GM12864 (cell line): Measurements from ENCODE around the gene PVALEF.

ENCODE experiments used
- DNase-seq: peaks from one replicate; pipeline ENCODE4 v3.0.0-alpha.2; 2011; ENCODE audit warnings: low read depth
- H3K4me3 ChIP-seq: 2 replicates; pipeline ENCODE4 v1.5.1; 2011; ENCODE audit warnings: mild to moderate bottlenecking, low read depth, low read length, control low read depth
- CTCF ChIP-seq: IDR thresholded peaks from 2 replicates; pipeline ENCODE4 v1.5.1; 2011; ENCODE audit warnings: low read depth, mild to moderate bottlenecking, moderate library complexity, low read length, control low read depth, inconsistent platforms; ENCODE audit errors: missing control alignments

Gene PVALEF

GRCh38 chr17:81124377-81124776 is 40.9 kb upstream of the PVALEF start:
- no peak for DNase-seq
- H3K4me3 ChIP-seq, result no peak overlapping the region
- no peak for TF ChIP-seq CTCF

GRCh38 chr17:81125573-81126081 is 39.7 kb upstream of the PVALEF start:
- no peak overlapping the region for H3K4me3 ChIP-seq
- no peak for TF ChIP-seq CTCF
- DNase-seq, result no peak

GRCh38 chr17:81126281-81127132 is 38.8 kb upstream of the PVALEF start:
- no peak for TF ChIP-seq CTCF

GRCh38 chr17:81127133-81127455 is 38.2 kb upstream of the PVALEF start:
- no peak for DNase-seq
- TF ChIP-seq CTCF, result no peak
- no peak overlapping the region for H3K4me3 ChIP-seq

More at GRCh38 chr17:81126281-81127132, 38.8 kb upstream of the PVALEF start:
- DNase-seq, result no peak
- H3K4me3 ChIP-seq, result no peak overlapping the region

GRCh38 chr17:81127526-81128177 is 37.7 kb upstream of the PVALEF start:
- no peak overlapping the region for H3K4me3 ChIP-seq
- no peak for TF ChIP-seq CTCF
- no peak for DNase-seq

- TF ChIP-seq CTCF, result no peak
- no peak overlapping the region for H3K4me3 ChIP-seq
These were observed 37.0 kb upstream of the PVALEF start for GRCh38 chr17:81128338-81128737.

More at GRCh38 chr17:81128338-81128737, 37.0 kb upstream of the PVALEF start:
- DNase-seq, result no peak
